Sigmoid colon (tissue), 4 donors: ENCODE results near the gene HRH1.

Experiments used
- POLR2A ChIP-seq, 2 donors: fragments of 450-650 bp; IDR thresholded peaks; one replicate each; pipeline ENCODE4 v1.6.1; 2016; ENCODE audit warnings: antibody characterized with exemption in 2 of 2, mild to moderate bottlenecking in 2 of 2, moderate library complexity in 2 of 2
- POLR2AphosphoS5 ChIP-seq, 4 donors: sonication (generic); formaldehyde crosslinking; IDR thresholded peaks; one replicate each; pipeline ENCODE4 v1.6.1; 2017; ENCODE audit warnings: antibody characterized with exemption in 4 of 4
- TF ChIP-seq, protein P1 (sequence below), 4 experiments: fragments of 450-650 bp in 3 of 4; fragments of 200-600 bp in 1 of 4; IDR thresholded peaks; one replicate each; pipeline ENCODE4 v1.5.1; 2016 to 2019; ENCODE audit warnings: antibody characterized with exemption in 4 of 4, mild to moderate bottlenecking in 3 of 4, moderate library complexity in 2 of 4

DNA sequence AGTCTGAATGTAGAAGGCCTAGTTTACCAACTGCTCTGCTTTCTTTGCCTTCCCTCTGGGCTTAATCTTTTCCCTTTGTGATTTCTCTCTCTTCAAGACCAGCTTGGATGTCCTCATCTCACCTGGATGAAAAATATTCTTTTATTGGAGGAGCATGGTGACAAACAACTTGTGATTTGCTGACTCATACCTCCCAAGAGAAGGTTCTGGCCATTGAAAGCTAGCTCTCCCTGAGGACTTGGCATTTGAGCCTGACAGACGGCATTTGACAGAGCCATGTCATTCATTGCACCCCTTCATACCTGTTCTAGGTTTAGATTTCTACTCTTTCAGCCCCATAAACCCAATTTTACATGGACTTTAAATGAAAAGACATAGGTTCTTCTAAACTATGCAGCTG, 151.2 kb downstream of the HRH1 start:
- TF ChIP-seq POLR2A (IDR thresholded peaks at IDR 0.05) (no peak), POLR2AphosphoS5 (IDR thresholded peaks at IDR 0.05) (no peak)
- TF ChIP-seq, protein P1, sequence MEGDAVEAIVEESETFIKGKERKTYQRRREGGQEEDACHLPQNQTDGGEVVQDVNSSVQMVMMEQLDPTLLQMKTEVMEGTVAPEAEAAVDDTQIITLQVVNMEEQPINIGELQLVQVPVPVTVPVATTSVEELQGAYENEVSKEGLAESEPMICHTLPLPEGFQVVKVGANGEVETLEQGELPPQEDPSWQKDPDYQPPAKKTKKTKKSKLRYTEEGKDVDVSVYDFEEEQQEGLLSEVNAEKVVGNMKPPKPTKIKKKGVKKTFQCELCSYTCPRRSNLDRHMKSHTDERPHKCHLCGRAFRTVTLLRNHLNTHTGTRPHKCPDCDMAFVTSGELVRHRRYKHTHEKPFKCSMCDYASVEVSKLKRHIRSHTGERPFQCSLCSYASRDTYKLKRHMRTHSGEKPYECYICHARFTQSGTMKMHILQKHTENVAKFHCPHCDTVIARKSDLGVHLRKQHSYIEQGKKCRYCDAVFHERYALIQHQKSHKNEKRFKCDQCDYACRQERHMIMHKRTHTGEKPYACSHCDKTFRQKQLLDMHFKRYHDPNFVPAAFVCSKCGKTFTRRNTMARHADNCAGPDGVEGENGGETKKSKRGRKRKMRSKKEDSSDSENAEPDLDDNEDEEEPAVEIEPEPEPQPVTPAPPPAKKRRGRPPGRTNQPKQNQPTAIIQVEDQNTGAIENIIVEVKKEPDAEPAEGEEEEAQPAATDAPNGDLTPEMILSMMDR (IDR thresholded peaks at IDR 0.05): no peak
